Right lobe of liver (tissue), 4 donors: ENCODE measurements around the gene GPR17.

ENCODE experiments used
- POLR2A ChIP-seq: fragments of 450-650 bp; IDR thresholded peaks from one replicate; pipeline ENCODE4 v1.6.1; 2017; ENCODE audit warnings: antibody characterized with exemption, mild to moderate bottlenecking
- TF ChIP-seq, protein P1 (sequence below), 4 donors: fragments of 200-600 bp in 3 of 4; fragments of 450-650 bp in 1 of 4; IDR thresholded peaks; one replicate each; pipeline versions ENCODE4 v1.5.1 to v1.8.0; 2016 to 2022; ENCODE audit warnings: antibody characterized with exemption in 4 of 4, mild to moderate bottlenecking in 2 of 4
- donor health status: DM: no; HTN: no; CAD: no.
- donor health status: DM: no; HTN: no; CAD: no.
- donor health status: DM: no; HTN: yes; CAD: no.

DNA sequence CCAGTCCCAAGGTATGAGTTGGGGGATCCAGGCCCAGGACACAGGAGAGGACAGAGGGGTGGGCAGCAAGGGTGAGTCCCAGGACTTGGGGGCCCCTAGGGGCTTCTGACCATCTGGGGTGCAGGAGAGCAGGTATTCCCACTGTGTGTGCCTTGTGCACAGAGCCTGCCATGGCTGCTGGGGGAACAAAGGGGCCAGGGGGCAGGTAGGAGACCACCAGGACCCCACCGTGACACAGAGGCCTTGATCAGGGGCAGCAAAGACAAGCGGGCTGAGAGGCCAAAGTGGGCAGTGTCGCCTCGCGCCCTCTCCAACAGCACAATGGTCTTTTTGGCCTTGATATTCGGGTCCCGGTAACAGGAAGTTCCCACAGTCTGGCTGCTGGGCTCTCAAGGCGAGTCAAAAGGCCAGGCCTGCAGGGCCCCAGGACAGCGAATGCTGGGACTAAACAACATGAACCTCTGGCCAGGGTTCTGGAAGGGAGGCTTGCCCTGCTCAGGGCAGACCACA is 12.3 kb upstream of the GPR17 start:
- TF ChIP-seq, protein P1, sequence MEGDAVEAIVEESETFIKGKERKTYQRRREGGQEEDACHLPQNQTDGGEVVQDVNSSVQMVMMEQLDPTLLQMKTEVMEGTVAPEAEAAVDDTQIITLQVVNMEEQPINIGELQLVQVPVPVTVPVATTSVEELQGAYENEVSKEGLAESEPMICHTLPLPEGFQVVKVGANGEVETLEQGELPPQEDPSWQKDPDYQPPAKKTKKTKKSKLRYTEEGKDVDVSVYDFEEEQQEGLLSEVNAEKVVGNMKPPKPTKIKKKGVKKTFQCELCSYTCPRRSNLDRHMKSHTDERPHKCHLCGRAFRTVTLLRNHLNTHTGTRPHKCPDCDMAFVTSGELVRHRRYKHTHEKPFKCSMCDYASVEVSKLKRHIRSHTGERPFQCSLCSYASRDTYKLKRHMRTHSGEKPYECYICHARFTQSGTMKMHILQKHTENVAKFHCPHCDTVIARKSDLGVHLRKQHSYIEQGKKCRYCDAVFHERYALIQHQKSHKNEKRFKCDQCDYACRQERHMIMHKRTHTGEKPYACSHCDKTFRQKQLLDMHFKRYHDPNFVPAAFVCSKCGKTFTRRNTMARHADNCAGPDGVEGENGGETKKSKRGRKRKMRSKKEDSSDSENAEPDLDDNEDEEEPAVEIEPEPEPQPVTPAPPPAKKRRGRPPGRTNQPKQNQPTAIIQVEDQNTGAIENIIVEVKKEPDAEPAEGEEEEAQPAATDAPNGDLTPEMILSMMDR (IDR thresholded peaks at IDR 0.05) = no peak
- TF ChIP-seq POLR2A = no peak
